Kidney capillary endothelial cell (primary cell): ENCODE results near the gene CDK17.
"Not testable (repeated sequence)": the region's sequence is repeated elsewhere in the genome, so short reads cannot be mapped to it uniquely, and the experiment has no call there.

Source experiments
- DNase-seq: peaks from one replicate; pipeline ENCODE4 v3.0.0-alpha.2; 2018; ENCODE audit warnings: low spot score

Gene CDK17

GRCh38 chr12:96354326-96354725, 45.9 kb downstream of the CDK17 start:
- no peak for DNase-seq

GRCh38 chr12:96352161-96352835, 47.9 kb downstream of the CDK17 start:
- no peak for DNase-seq

- no peak for DNase-seq
Observed at GRCh38 chr12:96350982-96351381, 49.3 kb downstream of the CDK17 start.

- no peak for DNase-seq
Observed at GRCh38 chr12:96347130-96347699, 53.0 kb downstream of the CDK17 start.

GRCh38 chr12:96346716-96347115, 53.5 kb downstream of the CDK17 start:
- DNase-seq = not testable (repeated sequence)

GRCh38 chr12:96344124-96344695, 56.0 kb downstream of the CDK17 start:
- DNase-seq = no peak

- DNase-seq = no peak
Observed at GRCh38 chr12:96343347-96343954, 56.8 kb downstream of the CDK17 start.

GRCh38 chr12:96339666-96340065, 60.6 kb downstream of the CDK17 start:
- DNase-seq = not testable (repeated sequence)

GRCh38 chr12:96338852-96339471, 61.3 kb downstream of the CDK17 start:
- DNase-seq = no peak

GRCh38 chr12:96337953-96338352, 62.3 kb downstream of the CDK17 start:
- DNase-seq = no peak

- DNase-seq = no peak
Observed at GRCh38 chr12:96336489-96336888, 63.8 kb downstream of the CDK17 start.

GRCh38 chr12:96335270-96335669, 65.0 kb downstream of the CDK17 start:
- no peak for DNase-seq

GRCh38 chr12:96334502-96334901, 65.7 kb downstream of the CDK17 start:
- no peak for DNase-seq

- DNase-seq = no peak
Observed at GRCh38 chr12:96329545-96329944, 70.7 kb downstream of the CDK17 start.

GRCh38 chr12:96329018-96329417, 71.2 kb downstream of the CDK17 start:
- no peak for DNase-seq

GRCh38 chr12:96327889-96328288, 72.3 kb downstream of the CDK17 start:
- DNase-seq = no peak

- DNase-seq = no peak
Observed at GRCh38 chr12:96327346-96327745, 72.9 kb downstream of the CDK17 start.

GRCh38 chr12:96326628-96327227, 73.5 kb downstream of the CDK17 start:
- DNase-seq = no peak

GRCh38 chr12:96323906-96324305, 76.3 kb downstream of the CDK17 start:
- DNase-seq = no peak

- DNase-seq = no peak
Observed at GRCh38 chr12:96322720-96323119, 77.5 kb downstream of the CDK17 start.

GRCh38 chr12:96321941-96322340, 78.3 kb downstream of the CDK17 start:
- no peak for DNase-seq

GRCh38 chr12:96317801-96318200, 82.4 kb downstream of the CDK17 start:
- DNase-seq = not testable (repeated sequence)
